ENCODE measurements around the gene SIT1.
"Not testable (repeated sequence)": the region's sequence is repeated elsewhere in the genome, so short reads cannot be mapped to it uniquely, and the experiment has no call there.

SIT1 gene

DNA sequence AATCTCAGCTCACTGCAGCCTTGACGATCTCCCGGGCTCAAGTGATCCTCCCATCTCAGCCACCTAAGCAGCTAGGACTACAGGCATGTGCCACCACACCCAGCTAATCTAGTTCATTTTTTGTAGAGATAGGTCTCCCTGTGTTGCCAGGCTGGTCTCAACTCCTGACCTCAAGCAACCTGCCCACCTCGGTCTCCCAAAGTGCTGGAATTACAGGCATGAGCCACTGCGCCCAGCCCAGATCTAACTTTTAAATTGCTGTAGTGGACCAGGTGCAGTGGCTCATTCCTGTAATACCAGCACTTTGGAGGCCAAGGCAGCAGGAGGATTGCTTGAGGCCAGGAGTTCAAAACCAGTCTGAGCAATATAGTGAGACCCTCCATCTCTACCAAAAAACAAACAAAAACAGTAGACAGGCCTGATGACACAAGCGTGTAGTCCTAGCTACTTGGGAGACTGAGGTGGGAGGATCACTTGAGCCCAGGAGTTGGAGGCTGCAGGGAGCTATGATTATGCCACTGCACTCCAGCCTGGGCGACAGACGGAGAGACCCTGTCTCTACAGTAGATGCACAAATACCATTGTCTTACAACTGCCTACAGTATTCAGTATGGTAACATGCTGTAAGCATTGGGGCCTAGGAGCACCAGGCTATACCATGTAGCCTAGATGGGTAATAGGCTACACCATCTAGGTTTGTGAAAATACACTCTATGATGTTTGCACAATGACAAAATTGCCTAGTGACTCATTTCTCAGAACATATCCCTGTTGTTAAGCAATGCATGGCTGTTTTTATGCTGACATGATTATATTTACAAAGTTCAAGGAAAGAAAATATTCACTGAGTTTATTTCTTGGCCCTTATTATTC lies 1.5 kb upstream of the SIT1 start:
- no peak for DNase-seq
- Histone ChIP-seq H3K4me1 (ENCODE audit: control insufficient read depth, insufficient read depth, low read length, poor library complexity, severe bottlenecking) (peaks cover 35% of the 10 kb centered on the region), H3K4me3 (ENCODE audit: insufficient read depth, low read depth, low read length, poor library complexity, severe bottlenecking) (no peak overlapping the region)

DNA sequence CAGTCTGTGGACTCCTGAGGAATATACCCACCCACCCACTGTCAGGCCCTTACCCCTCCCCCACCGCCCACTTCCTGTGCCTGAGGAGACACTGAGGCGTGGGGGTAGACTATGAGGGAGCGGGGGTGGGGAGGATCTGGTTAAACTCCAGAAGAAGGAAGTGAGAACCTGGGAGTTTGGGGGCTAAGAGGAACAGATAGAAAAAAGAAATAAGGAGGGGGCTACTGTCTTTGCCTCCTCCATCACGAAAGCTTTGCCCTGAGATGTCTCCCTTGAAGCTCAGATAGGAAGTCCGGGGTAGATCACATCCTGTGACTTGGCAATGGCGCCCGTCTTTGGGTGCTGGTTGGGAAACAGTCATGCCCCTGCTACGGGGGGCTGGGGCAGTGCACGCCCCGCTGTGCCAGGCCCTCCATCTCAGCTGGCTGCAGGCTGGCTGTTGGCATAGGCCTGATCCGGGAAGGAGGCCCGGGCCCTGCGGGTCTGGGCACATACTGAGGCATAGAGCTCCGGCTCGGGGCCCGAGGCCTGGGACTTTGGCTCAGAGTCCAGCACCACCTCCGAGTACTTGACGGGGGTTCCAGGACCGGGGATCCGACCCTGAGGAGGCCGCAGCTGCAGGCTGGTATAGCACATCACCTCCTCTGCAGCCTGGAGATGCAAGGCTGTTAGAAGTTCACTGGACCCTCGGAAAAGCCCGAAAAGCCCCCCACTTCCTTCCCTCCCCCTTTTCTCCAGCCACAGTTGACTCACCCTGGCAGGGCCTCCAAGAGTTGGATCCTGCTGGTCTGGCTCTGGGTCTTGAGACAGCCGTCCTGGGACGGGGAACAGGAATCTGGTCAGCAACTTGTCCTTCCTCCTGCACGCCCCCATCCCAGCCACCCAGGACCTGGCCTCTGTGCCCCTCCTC lies 1.0 kb downstream of the SIT1 start:
- Histone ChIP-seq H3K36me3 (ENCODE audit: control insufficient read depth, insufficient read depth, low read length) (no peaks in the 10 kb centered on the region), H3K9me3 (ENCODE audit: control insufficient read depth, low read length) (no peaks in the 10 kb centered on the region), H3K27me3 (replicated peaks; ENCODE audit: control insufficient read depth, insufficient read depth, low read length, poor library complexity, severe bottlenecking) (no peaks in the 10 kb centered on the region), H3K4me1 (ENCODE audit: control insufficient read depth, insufficient read depth, low read length, poor library complexity, severe bottlenecking) (peaks cover 48% of the 10 kb centered on the region), H3K4me3 (ENCODE audit: insufficient read depth, low read depth, low read length, poor library complexity, severe bottlenecking) (peak overlapping the region; percentile 73), H3K27ac (ENCODE audit: insufficient read depth, low read length, poor library complexity, severe bottlenecking) (peak overlapping the region; percentile 79)
- DNase-seq, result no peak

More for the DNA sequence above, 1.5 kb upstream of the SIT1 start:
- Histone ChIP-seq H3K27me3 (replicated peaks; ENCODE audit: control insufficient read depth, insufficient read depth, low read length, poor library complexity, severe bottlenecking) (no peaks in the 10 kb centered on the region), H3K36me3 (ENCODE audit: control insufficient read depth, insufficient read depth, low read length) (no peaks in the 10 kb centered on the region), H3K9me3 (ENCODE audit: control insufficient read depth, low read length) (no peaks in the 10 kb centered on the region), H3K27ac (ENCODE audit: insufficient read depth, low read length, poor library complexity, severe bottlenecking) (peak overlapping the region; percentile 26)

DNA sequence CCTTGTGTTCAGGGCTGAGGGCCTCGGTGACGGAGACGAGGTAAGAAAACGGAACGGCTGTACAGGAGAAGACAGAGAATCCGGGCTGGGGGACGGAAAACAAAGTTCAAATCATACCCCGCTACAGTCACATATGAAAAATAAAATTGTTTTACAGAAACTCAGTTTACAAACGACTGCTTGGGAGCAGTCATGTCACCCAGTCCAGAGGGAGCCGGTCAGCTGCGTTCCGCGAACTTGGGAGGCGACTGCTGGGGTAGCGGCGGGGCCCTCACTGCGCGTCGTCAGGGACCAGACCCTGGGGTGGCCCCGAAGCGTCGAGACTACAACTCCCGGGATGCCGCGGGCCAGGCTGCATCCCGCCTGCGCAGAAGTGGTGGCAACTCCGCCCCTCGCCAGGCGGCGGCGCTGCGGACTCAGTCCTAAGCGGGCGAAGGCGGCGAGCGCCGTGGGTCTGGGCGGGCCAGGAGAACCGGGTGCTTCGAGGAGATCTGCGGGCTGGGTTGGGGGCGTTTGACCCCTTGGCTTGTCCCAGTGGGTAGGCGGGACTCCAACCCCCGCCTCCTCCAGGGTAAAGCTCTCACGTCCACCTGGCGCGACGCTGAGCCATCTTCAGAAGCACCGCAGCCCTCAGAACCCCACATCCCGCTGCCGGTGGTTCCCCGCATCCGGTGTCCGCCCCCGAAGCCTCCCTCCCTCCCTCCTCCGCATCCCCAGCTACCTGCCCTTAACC lies 4.0 kb downstream of the SIT1 start:
- peak overlapping the region; percentile 65 for H3K4me3 ChIP-seq (ENCODE audit: insufficient read depth, low read depth, low read length, poor library complexity, severe bottlenecking)
- no peaks in the 10 kb centered on the region for H3K36me3 ChIP-seq (ENCODE audit: control insufficient read depth, insufficient read depth, low read length)
- H3K9me3 ChIP-seq (ENCODE audit: control insufficient read depth, low read length), result no peaks in the 10 kb centered on the region
- H3K27me3 ChIP-seq (replicated peaks; ENCODE audit: control insufficient read depth, insufficient read depth, low read length, poor library complexity, severe bottlenecking), result no peaks in the 10 kb centered on the region
- H3K27ac ChIP-seq (ENCODE audit: insufficient read depth, low read length, poor library complexity, severe bottlenecking), result peak overlapping the region; percentile 86
- peak; percentile 84 to 87 (median 85) for DNase-seq
- peaks cover 45% of the 10 kb centered on the region for H3K4me1 ChIP-seq (ENCODE audit: control insufficient read depth, insufficient read depth, low read length, poor library complexity, severe bottlenecking)

DNA sequence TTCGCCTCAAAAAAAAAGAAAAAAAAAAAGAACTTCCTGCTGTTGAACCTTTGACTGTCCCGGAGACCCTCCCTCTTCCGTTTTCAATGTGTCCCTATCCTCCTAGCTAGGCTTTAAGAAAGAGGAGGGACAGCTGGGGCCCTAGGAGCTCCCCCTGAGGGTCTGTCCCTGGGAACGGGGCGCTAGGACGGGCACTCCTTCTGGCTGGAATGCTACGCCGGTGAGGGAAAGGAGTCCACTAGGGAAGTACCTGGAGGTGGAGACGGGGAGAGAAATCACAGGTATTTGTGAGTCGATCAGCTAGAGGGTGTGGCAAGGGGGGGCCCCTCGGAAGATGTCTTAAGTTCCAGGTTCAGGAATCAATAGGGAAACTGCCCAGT lies 4.6 kb downstream of the SIT1 start:
- H3K4me1 ChIP-seq (ENCODE audit: control insufficient read depth, insufficient read depth, low read length, poor library complexity, severe bottlenecking), result peaks cover 39% of the 10 kb centered on the region
- H3K9me3 ChIP-seq (ENCODE audit: control insufficient read depth, low read length), result no peaks in the 10 kb centered on the region
- no peak for DNase-seq

DNA sequence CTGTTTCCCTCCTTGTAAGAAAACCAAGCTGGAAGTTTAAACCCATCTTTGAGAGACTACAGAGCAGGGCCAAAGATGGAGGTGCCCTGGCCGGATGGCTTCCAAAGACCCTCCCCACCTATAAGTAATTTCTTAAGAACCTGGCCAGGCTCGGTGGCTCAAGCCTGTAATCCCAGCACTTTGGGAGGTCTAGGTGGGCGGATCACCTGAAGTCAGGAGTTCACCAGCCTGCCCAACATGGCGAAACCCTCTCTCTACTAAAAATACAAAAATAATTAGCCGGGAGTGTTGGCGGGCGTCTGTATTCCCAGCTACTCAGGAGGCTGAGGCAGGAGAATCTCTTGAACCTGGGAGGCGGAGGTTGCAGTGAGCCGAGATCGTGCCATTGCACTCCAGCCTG lies 5.0 kb downstream of the SIT1 start:
- H3K9me3 ChIP-seq (ENCODE audit: control insufficient read depth, low read length); H3K27me3 ChIP-seq (replicated peaks; ENCODE audit: control insufficient read depth, insufficient read depth, low read length, poor library complexity, severe bottlenecking); H3K36me3 ChIP-seq (ENCODE audit: control insufficient read depth, insufficient read depth, low read length); DNase-seq: not testable (repeated sequence)
- Histone ChIP-seq H3K4me1 (ENCODE audit: control insufficient read depth, insufficient read depth, low read length, poor library complexity, severe bottlenecking) (peaks cover 35% of the 10 kb centered on the region), H3K4me3 (ENCODE audit: insufficient read depth, low read depth, low read length, poor library complexity, severe bottlenecking) (peak overlapping the region; percentile 65), H3K27ac (ENCODE audit: insufficient read depth, low read length, poor library complexity, severe bottlenecking) (peak overlapping the region; percentile 86)

More for the DNA sequence above, 4.6 kb downstream of the SIT1 start:
- no peaks in the 10 kb centered on the region for H3K27me3 ChIP-seq (replicated peaks; ENCODE audit: control insufficient read depth, insufficient read depth, low read length, poor library complexity, severe bottlenecking)
- no peaks in the 10 kb centered on the region for H3K36me3 ChIP-seq (ENCODE audit: control insufficient read depth, insufficient read depth, low read length)
- peak overlapping the region; percentile 65 for H3K4me3 ChIP-seq (ENCODE audit: insufficient read depth, low read depth, low read length, poor library complexity, severe bottlenecking)
- H3K27ac ChIP-seq (ENCODE audit: insufficient read depth, low read length, poor library complexity, severe bottlenecking), result peak overlapping the region; percentile 86

DNA sequence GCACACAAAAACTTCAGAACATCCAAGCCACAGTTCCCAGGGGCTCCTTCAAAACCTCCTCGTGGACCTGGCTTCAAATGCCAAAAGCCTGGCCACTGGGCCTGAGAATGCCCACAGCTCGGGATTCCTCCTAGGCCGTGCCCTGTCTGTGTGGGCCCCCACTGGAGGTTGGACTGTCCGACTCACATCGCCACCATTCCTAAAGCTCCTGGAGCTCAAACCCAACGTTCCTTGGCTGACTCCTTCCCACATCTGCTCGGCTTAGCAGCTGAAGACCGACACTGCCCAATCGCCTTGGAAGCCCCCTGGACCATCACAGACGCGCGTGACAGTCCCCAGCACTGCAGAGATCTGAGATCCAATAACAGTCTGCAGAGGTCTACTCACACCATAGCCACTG lies 7.7 kb downstream of the SIT1 start:
- H3K27ac ChIP-seq (ENCODE audit: insufficient read depth, low read length, poor library complexity, severe bottlenecking), result no peak overlapping the region
- H3K27me3 ChIP-seq (replicated peaks; ENCODE audit: control insufficient read depth, insufficient read depth, low read length, poor library complexity, severe bottlenecking), result no peaks in the 10 kb centered on the region
- peaks cover 29% of the 10 kb centered on the region for H3K4me1 ChIP-seq (ENCODE audit: control insufficient read depth, insufficient read depth, low read length, poor library complexity, severe bottlenecking)
- no peak for DNase-seq
- no peaks in the 10 kb centered on the region for H3K36me3 ChIP-seq (ENCODE audit: control insufficient read depth, insufficient read depth, low read length)
- no peak overlapping the region for H3K4me3 ChIP-seq (ENCODE audit: insufficient read depth, low read depth, low read length, poor library complexity, severe bottlenecking)
- H3K9me3 ChIP-seq (ENCODE audit: control insufficient read depth, low read length), result no peaks in the 10 kb centered on the region

DNA sequence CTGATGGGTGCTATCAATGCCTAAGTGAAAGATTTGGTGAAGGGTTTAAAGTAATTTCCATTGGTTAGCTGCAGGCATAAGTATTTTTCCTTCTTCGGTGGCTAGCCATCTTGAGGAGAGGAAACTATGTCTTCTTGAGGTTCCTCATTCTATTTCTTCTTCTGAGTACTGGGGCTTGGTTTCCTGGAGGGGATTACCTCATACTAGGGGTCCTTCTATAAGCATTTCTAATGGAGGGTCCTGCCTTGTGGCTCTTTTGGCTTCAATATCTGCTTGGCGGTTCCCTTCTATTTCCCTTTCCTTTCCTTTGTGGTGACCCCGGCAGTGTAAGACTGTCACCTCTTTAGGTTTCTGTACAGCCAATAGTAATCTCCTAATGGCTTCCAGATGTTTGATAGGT lies 9.3 kb downstream of the SIT1 start:
- H3K4me3 ChIP-seq (ENCODE audit: insufficient read depth, low read depth, low read length, poor library complexity, severe bottlenecking); H3K27me3 ChIP-seq (replicated peaks; ENCODE audit: control insufficient read depth, insufficient read depth, low read length, poor library complexity, severe bottlenecking); H3K9me3 ChIP-seq (ENCODE audit: control insufficient read depth, low read length); DNase-seq; H3K36me3 ChIP-seq (ENCODE audit: control insufficient read depth, insufficient read depth, low read length); H3K27ac ChIP-seq (ENCODE audit: insufficient read depth, low read length, poor library complexity, severe bottlenecking): not testable (repeated sequence)
- H3K4me1 ChIP-seq (ENCODE audit: control insufficient read depth, insufficient read depth, low read length, poor library complexity, severe bottlenecking), result peaks cover 18% of the 10 kb centered on the region

DNA sequence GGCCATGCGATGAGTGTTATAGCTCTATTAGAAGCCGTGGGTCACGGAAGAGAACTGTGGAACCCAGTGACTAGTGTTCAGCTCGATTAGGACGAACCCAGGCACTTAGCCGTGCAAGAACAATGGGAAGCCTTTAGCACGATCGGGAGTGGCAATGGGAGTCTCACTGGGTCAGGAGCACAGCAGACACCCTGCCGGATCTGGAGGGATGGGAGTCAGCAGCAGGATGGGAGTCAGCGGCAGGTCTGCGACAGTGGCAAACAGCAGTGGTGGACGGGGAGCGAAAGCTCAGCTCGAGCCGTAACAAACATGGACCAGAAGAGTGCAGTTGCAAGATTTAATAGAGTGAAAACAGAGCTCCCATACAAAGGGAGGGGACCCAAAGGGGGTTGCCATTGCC lies 10.3 kb downstream of the SIT1 start:
- not testable (repeated sequence) for H3K27ac ChIP-seq (ENCODE audit: insufficient read depth, low read length, poor library complexity, severe bottlenecking); H3K36me3 ChIP-seq (ENCODE audit: control insufficient read depth, insufficient read depth, low read length); H3K4me1 ChIP-seq (ENCODE audit: control insufficient read depth, insufficient read depth, low read length, poor library complexity, severe bottlenecking); H3K9me3 ChIP-seq (ENCODE audit: control insufficient read depth, low read length); H3K27me3 ChIP-seq (replicated peaks; ENCODE audit: control insufficient read depth, insufficient read depth, low read length, poor library complexity, severe bottlenecking); H3K4me3 ChIP-seq (ENCODE audit: insufficient read depth, low read depth, low read length, poor library complexity, severe bottlenecking); DNase-seq

DNA sequence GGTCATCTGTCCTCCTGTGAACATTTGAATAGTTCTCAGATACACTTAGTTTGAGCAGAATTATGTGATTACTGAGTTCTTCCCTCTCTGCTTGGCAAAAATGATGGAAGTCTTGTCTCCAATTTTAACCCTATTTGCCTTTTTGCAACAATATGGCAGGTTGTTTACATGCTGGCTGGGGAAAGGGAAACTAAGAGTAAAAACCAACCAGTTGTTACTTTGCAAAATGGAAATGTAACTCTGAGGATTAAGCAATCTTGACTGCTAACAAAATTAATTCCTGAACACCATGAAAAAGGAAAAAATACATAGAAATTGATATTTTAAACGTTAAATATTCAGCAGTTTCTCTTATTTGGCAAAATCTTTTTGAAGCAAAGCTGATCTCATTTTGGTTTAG lies 11.1 kb downstream of the SIT1 start:
- no peak for DNase-seq
- Histone ChIP-seq H3K4me1 (ENCODE audit: control insufficient read depth, insufficient read depth, low read length, poor library complexity, severe bottlenecking) (peaks cover 9% of the 10 kb centered on the region), H3K27ac (ENCODE audit: insufficient read depth, low read length, poor library complexity, severe bottlenecking) (no peak overlapping the region), H3K9me3 (ENCODE audit: control insufficient read depth, low read length) (no peaks in the 10 kb centered on the region), H3K4me3 (ENCODE audit: insufficient read depth, low read depth, low read length, poor library complexity, severe bottlenecking) (no peak overlapping the region), H3K27me3 (replicated peaks; ENCODE audit: control insufficient read depth, insufficient read depth, low read length, poor library complexity, severe bottlenecking) (no peaks in the 10 kb centered on the region), H3K36me3 (ENCODE audit: control insufficient read depth, insufficient read depth, low read length) (no peaks in the 10 kb centered on the region)
